ENCODE data around the gene CHIC2. TPM values are rescaled to one million over a fixed set of nuclear protein-coding genes. Genes with fewer than 3 reads are reported as not detected.

CHIC2 gene
- total RNA-seq, 1 experiment from 2014 or later = 10.8 TPM

GRCh38 chr4:54076673-54077072 lies 12.3 kb upstream of the CHIC2 start:
- BruUV-seq (replicated peaks) = no TSS peak
- POLR2A ChIA-PET = no interaction called here
- peak overlapping the region; percentile 29 for H3K4me2 ChIP-seq (ENCODE audit: low read length)

GRCh38 chr4:54074381-54074780 lies 10.0 kb upstream of the CHIC2 start:
- Histone ChIP-seq H3K79me2 (ENCODE audit: insufficient read depth, low read length) (no peaks in the 10 kb centered on the region), H3K36me3 (ENCODE audit: control insufficient read depth in 1 of 2, insufficient read depth in 2 of 2, low read length in 2 of 2) (no peaks in the 10 kb centered on the region), H4K20me1 (ENCODE audit: insufficient read depth) (no peaks in the 10 kb centered on the region), H3K4me1 (ENCODE audit: control insufficient read depth in 1 of 2, insufficient read depth in 2 of 2, low read length in 2 of 2) (peaks cover 0 to 20% of the 10 kb centered on the region in 2 experiments; a peak in 2 of 4 replicates), H3K4me3 (replicated peaks in 1 of 2; ENCODE audit: low read depth in 1 of 2, low read length in 2 of 2) (no peak overlapping the region), H3K27me3 (ENCODE audit: insufficient read depth, low read length) (no peaks in the 10 kb centered on the region), H3K9ac (ENCODE audit: low read length) (no peak overlapping the region), H3K9me3 (ENCODE audit: control insufficient read depth in 1 of 2, insufficient read depth in 1 of 2, low read depth in 1 of 2, low read length in 2 of 2) (no peaks in the 10 kb centered on the region), H3K27ac (ENCODE audit: low read depth, low read length) (no peak overlapping the region), H2AFZ (ENCODE audit: low read depth, low read length, poor library complexity, severe bottlenecking) (no peak overlapping the region), H3K4me2 (ENCODE audit: low read length) (no peak overlapping the region), H3K9me2 (ENCODE audit: insufficient read depth) (no peaks in the 10 kb centered on the region)
- TF ChIP-seq CEBPB (IDR thresholded peaks at IDR 0.05; ENCODE audit: low read depth) = no peak
- no peak for TF ChIP-seq SIN3A (IDR thresholded peaks at IDR 0.05; ENCODE audit: low read depth)
- TF ChIP-seq CBX3 (IDR thresholded peaks at IDR 0.05; ENCODE audit: low read depth) = no peak
- no peak for TF ChIP-seq TCF7L2 (IDR thresholded peaks at IDR 0.05; ENCODE audit: borderline replicate concordance, extremely low read depth, insufficient read depth, insufficient read length)
- TF ChIP-seq ATF3 (IDR thresholded peaks at IDR 0.05) = no peak
- no peak for TF ChIP-seq YY1 (IDR thresholded peaks at IDR 0.05; ENCODE audit: extremely low read depth, insufficient replicate concordance, low read depth, low read length)
- TF ChIP-seq MAX (IDR thresholded peaks at IDR 0.05) = no peak
- no peak for TF ChIP-seq SRF (IDR thresholded peaks at IDR 0.05; ENCODE audit: low read depth)
- TF ChIP-seq EGR1 (IDR thresholded peaks at IDR 0.05; ENCODE audit: low read depth) = no peak
- TF ChIP-seq RAD21 (IDR thresholded peaks at IDR 0.05; ENCODE audit: low read depth) = no peak
- TF ChIP-seq CTCF (IDR thresholded peaks at IDR 0.05 in 2 of 3, conservative IDR thresholded peaks at IDR 0.05 in 1 of 3; ENCODE audit: borderline replicate concordance in 1 of 3, insufficient read depth in 1 of 3, low read depth in 2 of 3, low read length in 2 of 3) = no peak
- no peak for TF ChIP-seq ELF1 (IDR thresholded peaks at IDR 0.05; ENCODE audit: borderline replicate concordance, low read depth)
- TF ChIP-seq JUND (IDR thresholded peaks at IDR 0.05) = no peak
- no peak for TF ChIP-seq ZBTB33 (IDR thresholded peaks at IDR 0.05; ENCODE audit: extremely low read depth, insufficient replicate concordance, low read length)
- DNase-seq (ENCODE audit: low read depth, low spot score) = no peak
- BruUV-seq (replicated peaks) = no TSS peak
- ChIA-PET RAD21 (ENCODE audit: low non-redundant PET in 1 of 2, low total read pairs in 2 of 2, uncharacterized antibody in 2 of 2, unreplicated experiment in 2 of 2) (no interaction called here), CTCF (no interaction called here), POLR2A (interaction anchor here (0.5 kb wide), 1 partner anchor 34 kb away, joined by 4 read pairs; no protein-coding TSS in a partner anchor)
- intact Hi-C loops (cut with micrococcal nuclease) = no loop called here
- no peak for ATAC-seq

More at GRCh38 chr4:54076673-54077072, 12.3 kb upstream of the CHIC2 start:
- Histone ChIP-seq H4K20me1 (ENCODE audit: insufficient read depth) (no peaks in the 10 kb centered on the region), H3K4me3 (replicated peaks in 1 of 2; ENCODE audit: low read depth in 1 of 2, low read length in 2 of 2) (no peak overlapping the region), H3K4me1 (ENCODE audit: control insufficient read depth in 1 of 2, insufficient read depth in 2 of 2, low read length in 2 of 2) (peaks cover 2 to 27% of the 10 kb centered on the region in 2 experiments), H3K36me3 (ENCODE audit: control insufficient read depth in 1 of 2, insufficient read depth in 2 of 2, low read length in 2 of 2) (no peaks in the 10 kb centered on the region), H3K27ac (ENCODE audit: low read depth, low read length) (no peak overlapping the region), H3K79me2 (ENCODE audit: insufficient read depth, low read length) (no peaks in the 10 kb centered on the region), H3K9me2 (ENCODE audit: insufficient read depth) (no peaks in the 10 kb centered on the region), H3K27me3 (ENCODE audit: insufficient read depth, low read length) (no peaks in the 10 kb centered on the region), H2AFZ (ENCODE audit: low read depth, low read length, poor library complexity, severe bottlenecking) (no peak overlapping the region), H3K9ac (ENCODE audit: low read length) (no peak overlapping the region), H3K9me3 (ENCODE audit: control insufficient read depth in 1 of 2, insufficient read depth in 1 of 2, low read depth in 1 of 2, low read length in 2 of 2) (no peaks in the 10 kb centered on the region)
- peak; percentile 42; the same call in 1 of the 2 replicates for ATAC-seq
- CTCF ChIA-PET = no interaction called here
- intact Hi-C loops (cut with micrococcal nuclease) = no loop called here
- RAD21 ChIA-PET (ENCODE audit: low non-redundant PET in 1 of 2, low total read pairs in 2 of 2, uncharacterized antibody in 2 of 2, unreplicated experiment in 2 of 2) = no interaction called here
- TF ChIP-seq EZH2phosphoT487 (IDR thresholded peaks at IDR 0.05; ENCODE audit: borderline replicate concordance) (no peak), ATF3 (IDR thresholded peaks at IDR 0.05) (no peak), POLR2AphosphoS5 (IDR thresholded peaks at IDR 0.05; ENCODE audit: low read depth, low read length) (no peak), POLR2A (IDR thresholded peaks at IDR 0.05; ENCODE audit: borderline replicate concordance, extremely low read depth, insufficient read depth, insufficient read length) (no peak)
- no peak for DNase-seq (ENCODE audit: low read depth, low spot score)
